Endodermal cell (in vitro differentiated cells): ENCODE results near the gene CCDC152. TPM values are rescaled to one million over a fixed set of nuclear protein-coding genes. Genes with fewer than 3 reads are reported as not detected.
A peak's percentile ranks its signal among the peaks of the same experiment; 100 is the strongest.

Experiments used
- DNase-seq: peaks from one replicate; pipeline ENCODE4 v3.0.0-alpha.2; 2017
- H3K27ac ChIP-seq: 2 replicates; pipeline ENCODE4 v1.5.1; 2013; ENCODE audit warnings: mild to moderate bottlenecking, low read depth, low read length, moderate library complexity
- H3K27me3 ChIP-seq: 2 replicates; pipeline ENCODE4 v1.6.1; 2013; ENCODE audit warnings: mild to moderate bottlenecking, low read length, moderate library complexity; ENCODE audit not compliant: insufficient read depth, control insufficient read depth, poor library complexity, severe bottlenecking
- H3K36me3 ChIP-seq: 2 replicates; pipeline ENCODE4 v1.7.0; 2013; ENCODE audit warnings: mild to moderate bottlenecking, low read length, moderate library complexity; ENCODE audit not compliant: control insufficient read depth, insufficient read depth
- H3K4me1 ChIP-seq: one replicate; pipeline ENCODE4 v1.7.0; 2013; ENCODE audit warnings: low read length; ENCODE audit not compliant: control insufficient read depth, insufficient read depth
- H3K4me3 ChIP-seq: 2 replicates; pipeline ENCODE4 v1.5.1; 2013; ENCODE audit warnings: mild to moderate bottlenecking, low read length, moderate library complexity
- H3K9ac ChIP-seq: 2 replicates; pipeline ENCODE4 v1.6.1; 2013; ENCODE audit warnings: mild to moderate bottlenecking, low read length, moderate library complexity; ENCODE audit not compliant: poor library complexity, severe bottlenecking; ENCODE audit errors: extremely low read depth
- H3K9me3 ChIP-seq: 2 replicates; pipeline ENCODE4 v1.6.1; 2013; ENCODE audit warnings: mild to moderate bottlenecking, low read length, moderate library complexity; ENCODE audit not compliant: control insufficient read depth
- H3K27ac Mint-ChIP-seq: 2 replicates; pipeline ENCODE4 v1.8.0; 2020; ENCODE audit warnings: mixed read lengths
- H3K27me3 Mint-ChIP-seq: 2 replicates; pipeline ENCODE4 v1.8.0; 2021; ENCODE audit warnings: mild to moderate bottlenecking, mixed read lengths; ENCODE audit not compliant: insufficient read depth
- H3K36me3 Mint-ChIP-seq: 2 replicates; pipeline ENCODE4 v1.8.0; 2020; ENCODE audit warnings: low read depth, mixed read lengths
- H3K4me1 Mint-ChIP-seq: 2 replicates; pipeline ENCODE4 v1.8.0; 2020; ENCODE audit warnings: mixed read lengths
- H3K4me3 Mint-ChIP-seq: 2 replicates; pipeline ENCODE4 v1.8.0; 2020; ENCODE audit warnings: mild to moderate bottlenecking, moderate library complexity, mixed read lengths
- H3K9me3 Mint-ChIP-seq: 2 replicates; pipeline ENCODE4 v1.8.0; 2020; ENCODE audit warnings: mild to moderate bottlenecking, mixed read lengths
- WGBS, 2 experiments: methylation state at CpG; one replicate each; pipeline versions ENCODE4 v1.1.5 to v1.1.7; 2013; ENCODE audit warnings: missing lambda C conversion rate in 2 of 2, mixed read lengths in 1 of 2; ENCODE audit not compliant: insufficient coverage in 1 of 2, insufficient read length in 1 of 2; 5-methylcytosine and 5-hydroxymethylcytosine counted together
- long read RNA-seq, 4 experiments: library from polyadenylated mRNA in 2 of 4; library from RNA in 1 of 4; library from capped mRNA in 1 of 4; stranded (forward) in 3 of 4; unstranded in 1 of 4; transcript quantifications; one replicate each; pipeline ENCODE4 v2.0.0, GENCODE V29; 2020 to 2021; ENCODE audit warnings: inconsistent platforms in 1 of 4
- polyA plus RNA-seq, 2 experiments: library from polyadenylated mRNA; stranded (reverse); fragments of 50-300 nt; gene quantifications; one replicate each; pipeline ENCODE4 v1.2.3, GENCODE V29; 2013
- total RNA-seq, 2 donors: library from RNA; stranded (reverse); fragmentation: NEBNext Ultra II Directional in 1 of 2; extraction: Animal tissue kit (Norgen Biotek cat#: 25700) in 1 of 2; gene quantifications; 2 replicates in 1 of 2; 3 replicates in 1 of 2; pipeline ENCODE4 v1.2.1, GENCODE V29; 2021
- TF ChIP-seq, protein P1 (sequence below): fragments of 200-600 bp; sonication (generic); conservative IDR thresholded peaks from 2 replicates; pipeline ENCODE4 v1.5.0; 2021; ENCODE audit warnings: antibody characterized with exemption, mild to moderate bottlenecking

Gene CCDC152, protein sequence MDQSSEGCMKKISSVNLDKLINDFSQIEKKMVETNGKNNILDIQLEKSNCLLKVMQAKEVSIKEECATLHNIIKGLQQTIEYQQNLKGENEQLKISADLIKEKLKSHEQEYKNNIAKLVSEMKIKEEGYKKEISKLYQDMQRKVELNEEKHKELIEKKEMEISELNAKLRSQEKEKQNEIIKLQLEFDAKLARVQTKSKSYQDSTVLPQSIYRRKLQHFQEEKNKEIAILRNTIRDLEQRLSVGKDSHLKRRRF
- 10 to 100 TPM in 1 of 2 donors, 1 to 10 TPM in 1; 4.7 to 13.9 TPM for total RNA-seq
- 8.5 TPM for polyA plus RNA-seq (2013, experiment 1 of 2)
- 6.1 TPM for polyA plus RNA-seq (2013, experiment 2 of 2)
- long read RNA-seq, experiment 1, partial matches to known transcripts, result 3 of 6 reads
- long read RNA-seq, experiment 1, other reads (novel, unspliced or antisense), result 2 of 6 reads
- long read RNA-seq, experiment 2, transcript CCDC152-201 (9 exons, 3,431 nt), result major isoform, 27 of 36 reads
- long read RNA-seq, experiment 2, partial matches to known transcripts, result 2 of 36 reads
- long read RNA-seq, experiment 2, other reads (novel, unspliced or antisense), result 7 of 36 reads
- long read RNA-seq, experiment 3, transcript CCDC152-201 (9 exons, 3,431 nt), result major isoform, 7 of 10 reads
- long read RNA-seq, experiment 3, partial matches to known transcripts, result 2 of 10 reads
- long read RNA-seq, experiment 3, other reads (novel, unspliced or antisense), result 1 of 10 reads
- long read RNA-seq, experiment 4, transcript CCDC152-201 (9 exons, 3,431 nt), result major isoform, 40 of 69 reads
- long read RNA-seq, experiment 4, partial matches to known transcripts, result 23 of 69 reads
- long read RNA-seq, experiment 4, other reads (novel, unspliced or antisense), result 6 of 69 reads

DNA sequence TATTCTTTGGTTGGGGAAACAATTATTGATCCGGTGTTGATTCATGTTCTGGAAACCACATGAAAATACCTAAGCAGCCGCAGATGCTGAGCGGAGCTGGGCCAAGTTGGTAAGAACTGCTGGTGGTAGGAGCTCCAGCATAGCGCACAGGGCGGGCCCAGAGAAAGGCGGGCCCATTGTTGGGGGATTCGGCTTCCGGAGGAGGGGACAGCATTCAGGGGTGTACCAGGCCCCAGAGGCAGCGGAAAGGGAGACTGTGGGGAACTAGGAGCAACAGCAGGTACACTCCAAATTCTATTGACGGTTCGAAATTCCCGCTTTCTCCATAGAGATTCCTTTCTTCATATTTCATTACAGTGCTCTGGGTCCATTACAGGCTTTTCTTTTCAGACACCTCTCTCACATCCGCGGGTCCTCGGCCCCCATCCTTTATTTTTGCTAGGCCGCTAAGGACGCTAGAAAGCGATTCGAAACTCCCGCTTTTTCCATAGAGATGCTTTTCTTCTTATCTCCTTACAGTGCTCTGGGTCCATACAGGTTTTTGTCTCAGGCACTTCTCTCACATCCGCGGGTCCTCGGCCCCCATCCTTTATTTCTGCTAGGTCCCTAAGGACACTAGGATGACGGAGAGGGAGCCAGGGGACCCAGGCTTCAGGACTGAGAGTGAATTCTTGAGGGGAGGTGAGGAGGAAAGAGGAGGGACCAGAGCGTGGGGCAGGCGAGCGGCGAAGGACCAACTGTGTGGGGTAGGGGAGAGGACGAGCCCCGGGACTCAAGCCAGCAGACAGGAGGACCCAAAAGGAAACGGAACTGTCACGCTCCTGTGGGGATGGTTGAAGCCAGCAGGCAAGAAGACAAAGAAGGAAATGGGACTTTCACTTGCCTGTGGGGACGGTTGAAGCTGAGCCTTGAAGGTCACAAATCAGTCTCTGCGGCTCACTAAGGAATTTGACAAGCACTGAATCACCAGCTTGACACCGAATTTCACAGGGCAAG lies at the start of gene CCDC152:
TSS of gene CCDC152 (plus strand) at position 213 of the 996 bp plus-strand sequence. CDS start 2,304 bp downstream, outside the sequence.
- TF ChIP-seq, protein P1, sequence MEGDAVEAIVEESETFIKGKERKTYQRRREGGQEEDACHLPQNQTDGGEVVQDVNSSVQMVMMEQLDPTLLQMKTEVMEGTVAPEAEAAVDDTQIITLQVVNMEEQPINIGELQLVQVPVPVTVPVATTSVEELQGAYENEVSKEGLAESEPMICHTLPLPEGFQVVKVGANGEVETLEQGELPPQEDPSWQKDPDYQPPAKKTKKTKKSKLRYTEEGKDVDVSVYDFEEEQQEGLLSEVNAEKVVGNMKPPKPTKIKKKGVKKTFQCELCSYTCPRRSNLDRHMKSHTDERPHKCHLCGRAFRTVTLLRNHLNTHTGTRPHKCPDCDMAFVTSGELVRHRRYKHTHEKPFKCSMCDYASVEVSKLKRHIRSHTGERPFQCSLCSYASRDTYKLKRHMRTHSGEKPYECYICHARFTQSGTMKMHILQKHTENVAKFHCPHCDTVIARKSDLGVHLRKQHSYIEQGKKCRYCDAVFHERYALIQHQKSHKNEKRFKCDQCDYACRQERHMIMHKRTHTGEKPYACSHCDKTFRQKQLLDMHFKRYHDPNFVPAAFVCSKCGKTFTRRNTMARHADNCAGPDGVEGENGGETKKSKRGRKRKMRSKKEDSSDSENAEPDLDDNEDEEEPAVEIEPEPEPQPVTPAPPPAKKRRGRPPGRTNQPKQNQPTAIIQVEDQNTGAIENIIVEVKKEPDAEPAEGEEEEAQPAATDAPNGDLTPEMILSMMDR, result no peak
- peak within 1 kb of the TSS; percentile 60 for H3K4me3 Mint-ChIP-seq
- no peaks in the 10 kb centered on the region for H3K9me3 Mint-ChIP-seq
- no peak within 1 kb of the TSS for H3K27ac Mint-ChIP-seq
- H3K27me3 Mint-ChIP-seq, result peaks cover 1% of the 10 kb centered on the region
- no peak within 1 kb of the TSS for H3K27ac ChIP-seq
- H3K4me3 ChIP-seq, result no peak within 1 kb of the TSS
- no peaks in the 10 kb centered on the region for H3K9me3 ChIP-seq
- no peak within 1 kb of the TSS for H3K9ac ChIP-seq
- 82 to 85% methylated on average over 23 to 35 of the region's 35 CpGs for WGBS, 2 experiments
- no peaks in the 10 kb centered on the region for H3K27me3 ChIP-seq
- peak; percentile 92 for DNase-seq
- no peaks in the 10 kb centered on the region for H3K36me3 Mint-ChIP-seq
- H3K36me3 ChIP-seq, result no peaks in the 10 kb centered on the region
- peaks cover 8% of the 10 kb centered on the region for H3K4me1 Mint-ChIP-seq
- H3K4me1 ChIP-seq, result no peaks in the 10 kb centered on the region

DNA sequence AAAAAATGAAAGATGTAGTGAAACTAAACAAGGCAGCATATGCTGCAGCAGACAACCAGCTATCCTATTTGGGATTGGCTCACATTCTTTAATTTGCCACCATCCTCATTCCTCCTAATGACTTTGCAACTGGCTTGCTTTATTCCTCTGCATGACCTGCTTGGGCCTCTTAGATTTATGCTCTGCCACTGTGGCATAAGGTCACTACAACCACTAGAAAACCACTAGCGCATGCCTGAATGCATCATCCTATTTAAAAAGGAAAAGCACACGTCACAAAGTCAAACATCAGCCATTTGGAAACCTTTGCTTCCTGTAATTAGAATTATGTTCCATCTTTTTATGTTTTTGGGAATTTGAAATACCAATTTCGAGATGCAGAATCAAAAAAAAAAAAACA lies 40.8 kb upstream of the CCDC152 start:
- no peak overlapping the region for H3K27ac Mint-ChIP-seq
- WGBS, 2 experiments, result 83 to 88% methylated on average over 1 to 3 of the region's 3 CpGs
- Histone ChIP-seq H3K9ac (no peak overlapping the region), H3K4me3 (no peak overlapping the region), H3K27me3 (no peaks in the 10 kb centered on the region), H3K27ac (no peak overlapping the region), H3K9me3 (no peaks in the 10 kb centered on the region), H3K36me3 (no peaks in the 10 kb centered on the region), H3K4me1 (no peaks in the 10 kb centered on the region)
- no peak overlapping the region for H3K4me3 Mint-ChIP-seq
- no peaks in the 10 kb centered on the region for H3K36me3 Mint-ChIP-seq
- TF ChIP-seq, protein P1, result no peak
- no peaks in the 10 kb centered on the region for H3K4me1 Mint-ChIP-seq
- H3K9me3 Mint-ChIP-seq, result no peaks in the 10 kb centered on the region
- no peaks in the 10 kb centered on the region for H3K27me3 Mint-ChIP-seq
- DNase-seq, result no peak

DNA sequence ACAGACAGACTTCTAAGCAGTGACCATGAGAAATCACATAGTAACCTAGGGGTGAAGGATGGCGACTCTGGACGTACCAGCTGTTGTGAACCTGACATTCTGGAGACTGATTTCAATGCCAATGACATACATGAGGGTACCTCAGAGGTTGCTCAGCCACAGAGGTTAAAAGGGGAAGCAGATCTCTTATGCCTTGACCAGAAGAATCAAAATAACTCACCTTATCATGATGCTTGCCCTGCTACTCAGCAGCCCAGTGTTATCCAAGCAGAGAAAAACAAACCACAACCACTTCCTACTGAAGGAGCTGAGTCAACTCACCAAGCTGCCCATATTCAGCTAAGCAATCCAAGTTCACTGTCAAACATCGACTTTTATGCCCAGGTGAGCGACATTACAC lies 38.0 kb upstream of the CCDC152 start:
- Mint-ChIP-seq H3K9me3 (no peaks in the 10 kb centered on the region), H3K27ac (no peak overlapping the region), H3K4me1 (no peaks in the 10 kb centered on the region), H3K27me3 (no peaks in the 10 kb centered on the region), H3K4me3 (no peak overlapping the region), H3K36me3 (no peaks in the 10 kb centered on the region)
- Histone ChIP-seq H3K9me3 (no peaks in the 10 kb centered on the region), H3K4me3 (no peak overlapping the region), H3K4me1 (no peaks in the 10 kb centered on the region), H3K27ac (no peak overlapping the region), H3K27me3 (no peaks in the 10 kb centered on the region), H3K36me3 (no peaks in the 10 kb centered on the region), H3K9ac (no peak overlapping the region)
- TF ChIP-seq, protein P1, result no peak
- DNase-seq, result no peak
- WGBS, 2 experiments, result 93 to 97% methylated on average over 4 of the region's 4 CpGs
